VCaP (cell line): ENCODE results near the gene STOX2.
"Not testable (repeated sequence)": the region's sequence is repeated elsewhere in the genome, so short reads cannot be mapped to it uniquely, and the experiment has no call there.

ENCODE experiments used
- H3K27ac ChIP-seq: fragments of 450-650 bp; 2 replicates; pipeline ENCODE4 v1.5.1; 2017
- TF ChIP-seq, protein P1 (sequence below): fragments of 450-650 bp; conservative IDR thresholded peaks from 2 replicates; pipeline ENCODE4 v1.5.1; 2017; ENCODE audit warnings: mild to moderate bottlenecking, moderate library complexity

The STOX2 gene

DNA sequence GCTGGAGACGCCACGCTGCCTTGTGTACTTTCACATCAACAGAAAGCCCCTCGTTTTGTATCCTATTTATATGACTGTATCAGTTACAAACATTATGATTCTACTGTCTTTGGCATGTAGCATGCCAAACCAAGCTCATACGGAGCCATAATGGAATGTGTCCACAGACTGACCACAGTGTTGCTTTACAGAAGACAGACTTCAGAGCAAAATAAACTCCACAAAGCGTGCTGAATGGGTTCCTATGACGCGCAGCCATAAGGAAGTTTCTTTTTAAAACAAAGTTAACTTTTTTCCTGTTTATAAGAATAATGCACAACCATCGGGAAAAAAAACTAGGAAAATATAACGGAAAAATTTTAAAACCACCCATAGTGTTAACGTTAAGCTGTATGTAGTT lies 136.0 kb downstream of the STOX2 start:
- H3K27ac ChIP-seq = no peak overlapping the region
- TF ChIP-seq, protein P1, sequence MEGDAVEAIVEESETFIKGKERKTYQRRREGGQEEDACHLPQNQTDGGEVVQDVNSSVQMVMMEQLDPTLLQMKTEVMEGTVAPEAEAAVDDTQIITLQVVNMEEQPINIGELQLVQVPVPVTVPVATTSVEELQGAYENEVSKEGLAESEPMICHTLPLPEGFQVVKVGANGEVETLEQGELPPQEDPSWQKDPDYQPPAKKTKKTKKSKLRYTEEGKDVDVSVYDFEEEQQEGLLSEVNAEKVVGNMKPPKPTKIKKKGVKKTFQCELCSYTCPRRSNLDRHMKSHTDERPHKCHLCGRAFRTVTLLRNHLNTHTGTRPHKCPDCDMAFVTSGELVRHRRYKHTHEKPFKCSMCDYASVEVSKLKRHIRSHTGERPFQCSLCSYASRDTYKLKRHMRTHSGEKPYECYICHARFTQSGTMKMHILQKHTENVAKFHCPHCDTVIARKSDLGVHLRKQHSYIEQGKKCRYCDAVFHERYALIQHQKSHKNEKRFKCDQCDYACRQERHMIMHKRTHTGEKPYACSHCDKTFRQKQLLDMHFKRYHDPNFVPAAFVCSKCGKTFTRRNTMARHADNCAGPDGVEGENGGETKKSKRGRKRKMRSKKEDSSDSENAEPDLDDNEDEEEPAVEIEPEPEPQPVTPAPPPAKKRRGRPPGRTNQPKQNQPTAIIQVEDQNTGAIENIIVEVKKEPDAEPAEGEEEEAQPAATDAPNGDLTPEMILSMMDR = no peak

DNA sequence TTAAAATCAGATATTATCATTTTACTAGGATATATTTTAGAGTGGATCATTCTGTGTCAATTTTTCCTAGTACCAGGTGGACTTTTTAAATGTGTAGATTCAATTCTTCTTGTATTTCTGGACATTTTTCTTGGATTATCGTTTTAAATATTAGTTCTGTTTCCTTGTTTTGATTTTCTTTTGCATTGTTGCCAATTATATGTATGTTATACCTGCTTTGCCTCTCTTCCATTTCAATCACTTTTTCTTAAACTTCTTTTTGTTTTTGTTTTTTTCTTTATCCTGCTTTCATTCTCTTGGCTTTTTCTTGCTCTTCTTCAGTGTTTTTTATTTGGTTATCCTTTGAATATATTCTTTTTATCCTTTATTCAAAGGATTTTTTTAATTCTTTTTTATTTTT lies 141.0 kb downstream of the STOX2 start:
- TF ChIP-seq, protein P1 = no peak
- no peak overlapping the region for H3K27ac ChIP-seq

DNA sequence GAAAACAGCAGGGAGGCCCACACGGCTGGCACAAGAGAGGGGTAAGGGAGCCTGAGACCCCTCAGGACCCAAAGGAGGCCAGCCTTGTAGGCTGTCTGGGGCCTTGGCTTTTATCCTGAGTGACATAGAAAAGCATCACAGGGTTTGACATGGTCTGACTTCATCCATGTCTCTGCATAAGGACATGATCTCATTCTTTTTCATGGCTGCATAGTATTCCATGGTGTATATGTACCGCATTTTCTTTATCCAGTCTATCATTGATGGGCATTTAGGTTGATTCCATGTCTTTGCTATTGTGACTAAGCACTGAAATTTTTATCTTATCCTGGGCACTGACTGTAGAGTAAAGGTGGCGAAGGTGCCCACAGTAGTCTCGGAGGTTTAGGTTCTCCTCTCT lies 146.2 kb downstream of the STOX2 start:
- H3K27ac ChIP-seq = not testable (repeated sequence)

DNA sequence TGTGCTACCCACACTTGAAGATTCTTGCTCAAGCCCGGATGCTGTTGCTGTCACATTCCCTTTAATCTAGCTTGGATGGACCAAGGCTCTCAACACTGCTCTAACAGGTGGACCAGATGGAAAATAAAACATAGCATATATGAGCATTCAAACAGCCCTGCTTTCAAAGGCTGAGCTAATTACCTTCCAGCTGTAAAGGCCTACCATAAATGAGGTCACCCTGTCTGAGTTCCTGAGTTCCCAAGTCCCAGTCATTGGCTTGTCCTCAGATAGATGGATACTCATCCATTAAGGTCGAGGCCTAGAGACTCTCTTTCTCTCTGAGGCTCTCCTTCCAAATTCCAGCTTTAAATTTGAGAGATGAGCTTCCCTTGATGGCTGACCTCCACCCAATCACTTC lies 147.5 kb downstream of the STOX2 start:
- TF ChIP-seq, protein P1 = no peak
- H3K27ac ChIP-seq = no peak overlapping the region

DNA sequence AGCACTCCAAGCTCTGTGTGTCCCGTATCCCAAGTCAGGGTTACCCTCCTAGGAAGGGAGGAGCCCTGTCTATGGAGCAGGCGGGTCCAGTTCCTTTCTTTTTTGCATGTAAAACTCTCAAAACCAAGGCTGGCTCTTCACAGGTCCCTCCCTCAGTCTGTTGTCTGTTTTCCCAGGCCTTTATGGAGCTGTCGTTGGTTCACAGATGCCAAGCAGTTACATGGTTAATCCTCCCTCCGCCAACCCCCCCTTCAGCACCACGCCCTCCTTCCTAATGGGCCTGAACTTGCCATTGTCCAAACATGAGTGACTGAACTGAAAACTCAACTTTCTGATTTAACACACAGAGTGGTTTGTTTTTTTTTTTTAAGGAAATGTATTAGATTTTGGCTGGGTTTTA lies 148.3 kb downstream of the STOX2 start:
- TF ChIP-seq, protein P1 = no peak
- H3K27ac ChIP-seq = no peak overlapping the region

DNA sequence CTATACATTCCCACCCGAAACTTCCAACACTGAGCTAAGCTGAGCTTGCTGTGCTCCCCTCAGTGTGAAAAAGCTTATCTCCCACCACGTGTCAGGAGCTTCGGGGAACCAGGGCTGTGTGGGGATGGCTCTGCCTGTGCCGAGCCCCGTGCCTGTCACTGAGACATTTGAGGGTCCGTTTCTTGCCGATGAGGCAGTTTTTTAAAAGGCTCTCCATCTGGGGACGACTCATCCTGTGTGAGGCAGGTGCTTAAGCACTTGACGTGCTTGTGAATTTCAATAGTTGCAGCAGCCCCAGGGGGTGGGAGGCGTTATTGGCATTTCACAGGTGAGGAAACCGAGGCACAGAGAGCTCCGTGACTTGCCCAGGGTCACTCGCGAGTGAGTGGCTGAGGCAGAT lies 151.8 kb downstream of the STOX2 start:
- TF ChIP-seq, protein P1 = no peak

DNA sequence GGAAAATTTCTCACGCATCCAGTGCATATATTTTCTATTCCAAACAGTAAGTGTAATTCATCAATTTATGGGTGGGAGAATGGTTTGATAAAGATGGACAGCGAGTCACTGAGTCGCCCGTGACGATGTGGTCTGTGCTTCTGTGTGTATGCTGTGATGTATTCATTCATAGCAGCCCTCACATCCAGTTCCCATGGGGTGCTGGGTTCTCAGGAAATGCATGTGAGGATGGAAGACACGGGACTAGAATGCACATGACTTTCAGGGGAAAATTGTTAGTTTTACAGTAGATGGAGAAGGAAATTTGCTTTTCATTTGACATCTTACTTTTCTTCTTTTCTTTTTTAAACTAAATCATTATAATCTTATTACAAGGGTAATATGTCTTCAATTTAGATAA lies 152.9 kb downstream of the STOX2 start:
- H3K27ac ChIP-seq = no peak overlapping the region
- TF ChIP-seq, protein P1 = no peak

More for the DNA sequence above, 151.8 kb downstream of the STOX2 start:
- H3K27ac ChIP-seq = no peak overlapping the region

DNA sequence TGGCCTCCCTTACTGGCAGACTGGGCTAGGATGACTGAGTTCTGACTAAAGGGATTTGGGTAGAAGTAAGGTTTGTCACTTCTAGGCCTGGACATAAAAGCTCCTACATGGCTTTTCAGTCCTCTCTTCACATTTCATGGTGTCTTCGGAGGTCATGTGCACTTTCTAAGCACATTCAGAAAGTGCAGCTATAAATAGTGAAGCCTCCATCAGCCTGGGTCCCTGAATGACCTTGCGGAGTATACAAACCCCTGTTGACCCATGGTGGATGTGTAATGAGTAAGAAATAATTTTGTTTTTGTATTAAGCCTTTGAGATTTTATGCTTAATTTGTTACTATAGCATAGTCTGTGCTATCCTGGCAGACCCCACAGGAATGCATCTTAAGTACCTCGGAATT lies 154.0 kb downstream of the STOX2 start:
- no peak overlapping the region for H3K27ac ChIP-seq
- TF ChIP-seq, protein P1 = no peak
